HepG2 (cell line): Measurements from ENCODE around the gene NEK7. TPM values are rescaled to one million over a fixed set of nuclear protein-coding genes. Genes with fewer than 3 reads are reported as not detected.

Source experiments
- ATAC-seq: fragments of 200-7000 bp; cut with Tn5 transposase; 3 replicates; pipeline ENCODE4 v1.9.1; 2020; ENCODE audit warnings: mild to moderate bottlenecking, moderate library complexity
- BruUV-seq: library from RNA; stranded (reverse); fragments of 400-500 nt; replicated peaks from 2 replicates; lab custom pipeline; 2021; lab: Mats Ljungman, UMichigan
- CTCF ChIA-PET: fragments of 300-600 bp; formaldehyde crosslinking; extraction: SDS; loops from one replicate; lab custom pipeline; 2021; ENCODE audit warnings: low total read pairs, inconsistent platforms, low intra/inter-chr PET ratio; lab: Yijun Ruan, JAX
- POLR2A ChIA-PET: fragments of 350-600 bp; sonication (Branson Sonifier 250); formaldehyde crosslinking; loops from one replicate; lab custom pipeline; 2020; ENCODE audit warnings: antibody characterized with exemption, inconsistent platforms; lab: Yijun Ruan, JAX
- DNase-seq: peaks from one replicate; pipeline ENCODE4 v3.0.0-alpha.2; 2015; ENCODE audit warnings: low spot score
- FAIRE-seq: peaks from 3 replicates; lab custom pipeline; 2011; peaks lifted over from hg19 to GRCh38; lab: Jason Lieb, UNC
- H2AFZ ChIP-seq: one replicate; pipeline ENCODE4 v1.6.1; 2011; ENCODE audit warnings: low read length, inconsistent platforms
- H3K27ac ChIP-seq: fragments of 300-600 bp; 3 replicates; pipeline ENCODE4 v1.8.0; 2011; ENCODE audit warnings: mixed run types, mild to moderate bottlenecking, mixed read lengths, low read length, inconsistent platforms; ENCODE audit not compliant: insufficient read depth; ENCODE audit errors: extremely low read length
- H3K27me3 ChIP-seq, 2 experiments: fragments of 200-600 bp in 1 of 2; 2 replicates in 1 of 2; 3 replicates in 1 of 2; pipeline versions ENCODE4 v1.6.0 to v1.8.0; 2011; ENCODE audit warnings: low read length in 2 of 2, mild to moderate bottlenecking in 2 of 2, moderate library complexity in 2 of 2, inconsistent platforms in 1 of 2; ENCODE audit not compliant: insufficient read depth in 2 of 2, control insufficient read depth in 1 of 2
- H3K36me3 ChIP-seq, 2 experiments: fragments of 200-600 bp in 1 of 2; replicated peaks in 1 of 2; 2 replicates in 1 of 2; 3 replicates in 1 of 2; pipeline versions ENCODE4 v1.5.1 to v1.8.0; 2011; ENCODE audit warnings: low read length in 2 of 2, inconsistent platforms in 1 of 2; ENCODE audit not compliant: insufficient read depth in 2 of 2, control insufficient read depth in 1 of 2
- H3K4me1 ChIP-seq: 2 replicates; pipeline ENCODE4 v1.5.1; 2012; ENCODE audit warnings: low read length, inconsistent platforms; ENCODE audit not compliant: insufficient read depth
- H3K4me2 ChIP-seq: 2 replicates; pipeline ENCODE4 v1.6.0; 2011; ENCODE audit warnings: low read depth, low read length, inconsistent platforms
- H3K4me3 ChIP-seq, 3 experiments: fragments of 200-600 bp in 1 of 3; sonication (generic), shearing (Covaris generic) in 1 of 3; replicated peaks in 1 of 3; 2 replicates each; pipeline ENCODE4 v1.5.1; 2011 to 2016; ENCODE audit warnings: low read length in 3 of 3, inconsistent platforms in 2 of 3, low read depth in 2 of 3, mild to moderate bottlenecking in 2 of 3, control low read depth in 1 of 3, mixed read lengths in 1 of 3; ENCODE audit not compliant: insufficient read depth in 1 of 3
- H3K79me2 ChIP-seq: one replicate; pipeline ENCODE4 v1.6.1; 2011; ENCODE audit warnings: low read length, inconsistent platforms; ENCODE audit not compliant: insufficient read depth
- H3K9ac ChIP-seq: 2 replicates; pipeline ENCODE4 v1.6.0; 2011; ENCODE audit warnings: mild to moderate bottlenecking, low read depth, low read length, inconsistent platforms; ENCODE audit not compliant: insufficient read depth
- H3K9me3 ChIP-seq: 2 replicates; pipeline ENCODE4 v1.5.1; 2012; ENCODE audit warnings: mild to moderate bottlenecking, low read length
- H4K20me1 ChIP-seq: 2 replicates; pipeline ENCODE4 v1.6.0; 2011; ENCODE audit warnings: inconsistent platforms, mild to moderate bottlenecking, low read length, moderate library complexity; ENCODE audit not compliant: insufficient read depth
- ADNP ChIP-seq: sonication (generic); formaldehyde crosslinking; IDR thresholded peaks from 2 replicates; pipeline ENCODE4 v1.4.0; 2020; ENCODE audit warnings: missing genetic modification reagents
- CREB1 ChIP-seq, 2 experiments: fragments of 450-650 bp in 1 of 2; IDR thresholded peaks; 2 replicates each; pipeline ENCODE4 v1.6.1; 2016 to 2017; ENCODE audit warnings: control low read depth in 1 of 2, mild to moderate bottlenecking in 1 of 2, missing compliant biosample characterization in 1 of 2, missing genetic modification characterization in 1 of 2
- KLF12 ChIP-seq: sonication (generic); formaldehyde crosslinking; IDR thresholded peaks from 2 replicates; pipeline ENCODE4 v1.4.0; 2020; ENCODE audit warnings: missing genetic modification reagents, borderline replicate concordance
- MBD4 ChIP-seq: IDR thresholded peaks from 2 replicates; pipeline ENCODE4 v1.6.1; 2012; ENCODE audit warnings: low read length, inconsistent platforms, borderline replicate concordance
- RNF219 ChIP-seq: sonication (generic); formaldehyde crosslinking; IDR thresholded peaks from 2 replicates; pipeline ENCODE4 v1.5.0; 2020; ENCODE audit warnings: mild to moderate bottlenecking, missing genetic modification reagents
- SATB2 ChIP-seq: sonication (generic); formaldehyde crosslinking; IDR thresholded peaks from 2 replicates; pipeline ENCODE4 v1.5.0; 2020; ENCODE audit warnings: missing genetic modification reagents
- ZNF317 ChIP-seq: sonication (generic); formaldehyde crosslinking; IDR thresholded peaks from 2 replicates; pipeline ENCODE4 v1.5.0; 2020; ENCODE audit warnings: mild to moderate bottlenecking, missing genetic modification reagents
- WGBS: methylation state at CpG from one replicate; pipeline ENCODE4 v1.1.6; 2017; ENCODE audit warnings: low lambda C conversion rate; 5-methylcytosine and 5-hydroxymethylcytosine counted together
- in situ Hi-C: cut with HindIII; loops from 2 replicates; pipeline ENCODE4 v1.10.0; 2017; ENCODE audit warnings: low pct_unique_long_range_greater_than_20kb; ENCODE audit not compliant: extremely low pct_ligation_motif_present
- intact Hi-C: fragments of 100-400 bp; cut with micrococcal nuclease; formaldehyde crosslinking; loops from one replicate; pipeline ENCODE4 v1.10.0; 2022; ENCODE audit not compliant: unreplicated experiment
- polyA plus RNA-seq, 8 experiments: library from polyadenylated mRNA; depleted of rRNA in 3 of 8; stranded (reverse) in 7 of 8; unstranded in 1 of 8; fragments of >200 nt; fragmentation: Illumina TruSeq in 4 of 8; extraction: Trizol in 4 of 8; gene quantifications; 2 replicates each; pipeline versions ENCODE4 v1.2.1 to v1.2.3, GENCODE V29; 2011 to 2016; ENCODE audit warnings: low read depth in 4 of 8, missing spikeins in 1 of 8, mixed read lengths in 1 of 8; ENCODE audit not compliant: insufficient read depth in 1 of 8
- total RNA-seq, 5 experiments: library from RNA; depleted of rRNA; stranded (reverse); fragments of >200 nt; fragmentation: Illumina TruSeq; extraction: Trizol; gene quantifications; 2 replicates each; pipeline ENCODE4 v1.2.3, GENCODE V29; 2016; ENCODE audit warnings: low read depth in 1 of 5

NEK7 gene
- total and polyA plus RNA-seq, 2 of the 13 experiments (the other 11 are each of a cell fraction or from before 2014, with no cell fraction given), result 18.1 to 19.2 TPM

GRCh38 chr1:198176179-198176578, 19.4 kb downstream of the NEK7 start:
- Histone ChIP-seq H3K4me3 (no peak overlapping the region), H4K20me1 (no peaks in the 10 kb centered on the region), H3K27ac (no peak overlapping the region), H2AFZ (no peak overlapping the region), H3K4me1 (peaks cover 5% of the 10 kb centered on the region; the same call in 1 of the 2 replicates), H3K79me2 (peaks cover 31% of the 10 kb centered on the region), H3K36me3 (no peaks in the 10 kb centered on the region), H3K9ac (no peak overlapping the region), H3K4me2 (no peak overlapping the region), H3K27me3 (no peaks in the 10 kb centered on the region), H3K9me3 (no peaks in the 10 kb centered on the region)
- in situ Hi-C loops (no loop called here), intact Hi-C loops (no loop called here)
- FAIRE-seq (no peak), ATAC-seq (no peak), DNase-seq (no peak)
- BruUV-seq, result no TSS peak
- ChIA-PET POLR2A (no interaction called here), CTCF (no interaction called here)
- WGBS, result 96% methylated on average over 1 of the region's 1 CpG
- no peak for TF ChIP-seq SATB2 (CRISPR knock-in tag)

GRCh38 chr1:198177546-198177945, 20.7 kb downstream of the NEK7 start:
- TF ChIP-seq ADNP (CRISPR knock-in tag) (no peak), MBD4 (no peak), KLF12 (CRISPR knock-in tag) (no peak), RNF219 (CRISPR knock-in tag) (no peak), ZNF317 (CRISPR knock-in tag) (no peak), CREB1 (IDR thresholded peaks at IDR 0.05) (no peak), CREB1 (CRISPR knock-in tag; IDR thresholded peaks at IDR 0.05) (no peak)
- Histone ChIP-seq H3K27ac (no peak overlapping the region), H2AFZ (no peak overlapping the region), H3K27me3 (no peaks in the 10 kb centered on the region), H3K36me3 (no peaks in the 10 kb centered on the region), H3K9ac (no peak overlapping the region), H3K4me1 (peaks cover 5% of the 10 kb centered on the region; the same call in 1 of the 2 replicates), H3K4me2 (no peak overlapping the region), H3K4me3 (no peak overlapping the region), H4K20me1 (no peaks in the 10 kb centered on the region), H3K79me2 (peaks cover 33% of the 10 kb centered on the region), H3K9me3 (no peaks in the 10 kb centered on the region)
- FAIRE-seq (no peak), DNase-seq (no peak), ATAC-seq (no peak)
- intact Hi-C loops (no loop called here), in situ Hi-C loops (no loop called here)
- CTCF ChIA-PET, result no interaction called here
- POLR2A ChIA-PET, result no interaction called here
- WGBS, result 84% methylated on average over 2 of the region's 2 CpGs
- BruUV-seq, result no TSS peak
